NCI-H510A (cell line): ENCODE data around the gene TNFSF8.

Experiments
- DNase-seq: peaks from one replicate; lab custom pipeline; 2025; lab: John Stamatoyannopoulos, UW

The TNFSF8 gene

GRCh38 chr9:114869378-114869777 lies 61.0 kb downstream of the TNFSF8 start:
- no peak for DNase-seq

- DNase-seq: no peak
Observed at GRCh38 chr9:114867327-114867726, 63.1 kb downstream of the TNFSF8 start.

- DNase-seq: no peak
Observed at GRCh38 chr9:114864471-114864870, 65.9 kb downstream of the TNFSF8 start.

GRCh38 chr9:114861922-114862605 lies 68.3 kb downstream of the TNFSF8 start:
- no peak for DNase-seq

GRCh38 chr9:114861273-114861672 lies 69.1 kb downstream of the TNFSF8 start:
- DNase-seq: no peak

GRCh38 chr9:114860187-114860586 lies 70.2 kb downstream of the TNFSF8 start:
- no peak for DNase-seq

GRCh38 chr9:114856942-114857315 lies 73.5 kb downstream of the TNFSF8 start:
- no peak for DNase-seq

- DNase-seq: no peak
Observed at GRCh38 chr9:114856215-114856941, 74.0 kb downstream of the TNFSF8 start.

- no peak for DNase-seq
Observed at GRCh38 chr9:114855488-114855887, 74.9 kb downstream of the TNFSF8 start.

GRCh38 chr9:114854736-114855355 lies 75.5 kb downstream of the TNFSF8 start:
- DNase-seq: no peak

- no peak for DNase-seq
Observed at GRCh38 chr9:114853071-114853855, 77.1 kb downstream of the TNFSF8 start.

- DNase-seq: no peak
Observed at GRCh38 chr9:114852050-114852594, 78.3 kb downstream of the TNFSF8 start.

GRCh38 chr9:114851306-114851705 lies 79.1 kb downstream of the TNFSF8 start:
- no peak for DNase-seq
